ENCODE results near the gene KRTAP10-12.

The KRTAP10-12 gene

GRCh38 chr21:44711327-44712202 is 14.6 kb downstream of the KRTAP10-12 start, which contains the start of gene TSPEAR:
TSS of gene TSPEAR (minus strand) at chr21:44711572. CDS start at chr21:44711514, 58 bp downstream.
- no peak for DNase-seq (ENCODE audit: low read depth in 2 of 2)

GRCh38 chr21:44712203-44713028 is 15.4 kb downstream of the KRTAP10-12 start:
- DNase-seq (ENCODE audit: low read depth in 2 of 2): no peak

GRCh38 chr21:44713130-44713529 is 16.2 kb downstream of the KRTAP10-12 start:
- no peak for DNase-seq (ENCODE audit: low read depth in 2 of 2)

GRCh38 chr21:44713846-44714245 is 16.9 kb downstream of the KRTAP10-12 start:
- no peak for DNase-seq (ENCODE audit: low read depth in 2 of 2)

GRCh38 chr21:44714905-44715304 is 17.9 kb downstream of the KRTAP10-12 start:
- DNase-seq (ENCODE audit: low read depth in 2 of 2): no peak

- DNase-seq (ENCODE audit: low read depth in 2 of 2): no peak
Observed at GRCh38 chr21:44716984-44717383, 20.0 kb downstream of the KRTAP10-12 start.

- DNase-seq (ENCODE audit: low read depth in 2 of 2): no peak
Observed at GRCh38 chr21:44718093-44718492, 21.1 kb downstream of the KRTAP10-12 start.

GRCh38 chr21:44718571-44718970 is 21.6 kb downstream of the KRTAP10-12 start:
- no peak for DNase-seq (ENCODE audit: low read depth in 2 of 2)

- DNase-seq (ENCODE audit: low read depth in 2 of 2): no peak
Observed at GRCh38 chr21:44720170-44720569, 23.2 kb downstream of the KRTAP10-12 start.

- DNase-seq (ENCODE audit: low read depth in 2 of 2): no peak
Observed at GRCh38 chr21:44722731-44723130, 25.8 kb downstream of the KRTAP10-12 start.

- DNase-seq (ENCODE audit: low read depth in 2 of 2): no peak
Observed at GRCh38 chr21:44723177-44724131, 26.5 kb downstream of the KRTAP10-12 start.

GRCh38 chr21:44724196-44724595 is 27.2 kb downstream of the KRTAP10-12 start:
- no peak for DNase-seq (ENCODE audit: low read depth in 2 of 2)

GRCh38 chr21:44724926-44725325 is 28.0 kb downstream of the KRTAP10-12 start:
- DNase-seq (ENCODE audit: low read depth in 2 of 2): no peak

- DNase-seq (ENCODE audit: low read depth in 2 of 2): no peak
Observed at GRCh38 chr21:44726826-44727225, 29.9 kb downstream of the KRTAP10-12 start.

GRCh38 chr21:44727321-44727720 is 30.3 kb downstream of the KRTAP10-12 start:
- no peak for DNase-seq (ENCODE audit: low read depth in 2 of 2)

- DNase-seq (ENCODE audit: low read depth in 2 of 2): no peak
Observed at GRCh38 chr21:44727757-44728156, 30.8 kb downstream of the KRTAP10-12 start.

- DNase-seq (ENCODE audit: low read depth in 2 of 2): no peak
Observed at GRCh38 chr21:44728716-44729115, 31.7 kb downstream of the KRTAP10-12 start.

GRCh38 chr21:44729336-44730027 is 32.5 kb downstream of the KRTAP10-12 start:
- no peak for DNase-seq (ENCODE audit: low read depth in 2 of 2)

- no peak for DNase-seq (ENCODE audit: low read depth in 2 of 2)
Observed at GRCh38 chr21:44730028-44730395, 33.0 kb downstream of the KRTAP10-12 start.

- no peak for DNase-seq (ENCODE audit: low read depth in 2 of 2)
Observed at GRCh38 chr21:44730951-44731579, 34.1 kb downstream of the KRTAP10-12 start.
